ENCODE data around the gene RBM11. TPM values are rescaled to one million over a fixed set of nuclear protein-coding genes. Genes with fewer than 3 reads are reported as not detected.

Gene RBM11
- total and polyA plus RNA-seq, 9 of the 15 experiments (the other 6 are each of a cell fraction or from before 2014, with no cell fraction given), result 0.98 to 5.3 (median 2.9) TPM

DNA sequence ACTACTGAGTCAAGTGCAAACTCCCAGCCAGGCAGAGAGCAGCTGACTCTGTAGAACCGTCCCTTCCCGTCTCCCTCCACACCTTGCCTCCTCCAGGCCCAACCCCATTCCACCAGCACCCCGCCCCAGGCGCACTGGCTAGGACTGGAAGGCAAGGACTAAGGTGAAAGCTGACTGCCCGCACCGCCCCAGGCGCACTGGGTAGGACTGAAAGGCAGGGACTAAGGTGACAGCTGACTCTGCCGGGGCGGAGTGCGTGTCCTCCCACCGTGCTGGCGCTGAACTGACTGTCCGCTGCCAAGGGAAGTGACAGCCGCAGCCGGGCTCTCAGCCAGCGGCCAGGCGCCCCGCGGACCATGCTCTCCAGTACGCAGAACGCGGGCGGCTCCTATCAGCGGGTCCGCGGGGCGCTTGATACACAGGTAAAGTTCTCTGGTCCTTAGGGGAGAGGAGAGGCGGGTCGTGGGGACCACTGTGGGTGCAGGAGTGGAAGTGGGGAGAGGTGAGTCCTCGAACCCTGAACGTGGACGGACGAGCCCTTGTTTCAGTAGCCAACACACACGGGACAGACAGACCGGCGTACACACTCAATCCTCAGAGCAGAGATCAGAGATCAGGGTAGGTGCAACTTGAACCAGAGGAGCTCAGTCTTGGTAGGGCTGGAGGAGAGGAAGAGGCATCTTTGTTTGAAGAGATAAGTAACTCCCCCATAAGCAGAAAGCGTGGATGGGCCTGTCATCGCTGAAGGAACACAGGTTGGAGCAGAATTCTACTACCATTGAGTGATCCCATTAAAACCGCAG is 58.0 kb downstream of the RBM11 start:
- no peaks in the 10 kb centered on the region for H4K20me1 ChIP-seq (replicated peaks; ENCODE audit: control insufficient read depth, insufficient read depth, low read length)
- intact Hi-C loops (cut with micrococcal nuclease), result loop anchor here (10.0 kb wide), 1 partner anchor 111 kb away; the partner anchor contains the start of gene HSPA13
- ChIA-PET CTCF (ENCODE audit: low intra/inter-chr PET ratio) (no interaction called here), POLR2A (interaction anchor here (0.6 to 1.4 kb wide), 2 partner anchors 11 to 59 kb away, joined by 3 read pairs; no protein-coding TSS in a partner anchor)
- no peaks in the 10 kb centered on the region for H3K9me3 ChIP-seq (replicated peaks; ENCODE audit: control insufficient read depth, insufficient read depth, low read depth, low read length)
- in situ Hi-C loops (cut with MboI), result no loop called here
- H3K27me3 ChIP-seq (ENCODE audit: control insufficient read depth in 2 of 2, insufficient read depth in 2 of 2, low read length in 2 of 2), result no peaks in the 10 kb centered on the region
- H3K9ac ChIP-seq (ENCODE audit: insufficient read depth in 1 of 2, low read depth in 2 of 2, low read length in 2 of 2), result peak overlapping the region; percentile 31 to 87; a peak in 3 of 4 replicates
- 3% methylated on average over 35 of the region's 39 CpGs for WGBS (ENCODE audit: insufficient coverage, low coverage, missing lambda C conversion rate)
- H3K4me2 ChIP-seq (ENCODE audit: insufficient read depth, low read length), result peak overlapping the region; percentile 63
- peak overlapping the region; percentile 85 for H2AFZ ChIP-seq (ENCODE audit: low read depth, low read length)
- ATAC-seq, result peak; percentile 83
- peak; percentile 11 to 60 (median 26) for DNase-seq (ENCODE audit: extremely low read depth in 1 of 4, low spot score in 3 of 4)
- BruUV-seq (replicated peaks), result no TSS peak
- H3K27ac ChIP-seq (ENCODE audit: extremely low read depth, low read depth, low read length), result no peak overlapping the region
- FAIRE-seq, result peak; percentile 85
- H3K36me3 ChIP-seq (ENCODE audit: control insufficient read depth, insufficient read depth, low read length), result no peaks in the 10 kb centered on the region
- no peaks in the 10 kb centered on the region for H3K9me1 ChIP-seq (ENCODE audit: control insufficient read depth, insufficient read depth, low read length)
- peaks cover 8 to 15% of the 10 kb centered on the region in 2 experiments for H3K4me1 ChIP-seq (replicated peaks in 1 of 2; ENCODE audit: control insufficient read depth in 2 of 2, insufficient read depth in 2 of 2, low read length in 2 of 2)
- H3K79me2 ChIP-seq (ENCODE audit: control insufficient read depth, insufficient read depth, low read length), result no peaks in the 10 kb centered on the region
- H3K4me3 ChIP-seq, result peak overlapping the region; percentile 23
- TF ChIP-seq CXXC5 (CRISPR knock-in tag; IDR thresholded peaks at IDR 0.05), result 0 out of 2 replicates have a peak, but pooled peaks have one; percentile 18
- peak; percentile 58; the same call in 1 of the 2 replicates for TF ChIP-seq ZNF263 (CRISPR knock-in tag; IDR thresholded peaks at IDR 0.05; ENCODE audit: borderline replicate concordance)
- peak in 1 of 2 experiments; percentile 25 for TF ChIP-seq E2F6 (IDR thresholded peaks at IDR 0.05; ENCODE audit: borderline replicate concordance in 1 of 2, extremely low read depth in 1 of 2, insufficient read depth in 1 of 2, insufficient read length in 1 of 2, low read depth in 1 of 2, low read length in 1 of 2, poor library complexity in 1 of 2, severe bottlenecking in 1 of 2)
- no peak for TF ChIP-seq ZNF384 (IDR thresholded peaks at IDR 0.05; ENCODE audit: low read depth, low read length)
- peak; percentile 42; the same call in 1 of the 2 replicates for TF ChIP-seq RBFOX2 (IDR thresholded peaks at IDR 0.05; ENCODE audit: low read depth, low read length)
- no peak for TF ChIP-seq RREB1 (CRISPR knock-in tag; IDR thresholded peaks at IDR 0.05)
- 0 out of 4 replicates have a peak, but pooled peaks of 1 of the 2 experiments have one; percentile 55 for TF ChIP-seq UBTF (IDR thresholded peaks at IDR 0.05; ENCODE audit: borderline replicate concordance in 1 of 2, low read depth in 2 of 2, low read length in 2 of 2)
- 0 out of 2 replicates have a peak, but pooled peaks have one; percentile 22 for TF ChIP-seq CTBP1 (IDR thresholded peaks at IDR 0.05; ENCODE audit: borderline replicate concordance)

Data from K562 (cell line).